ENCODE measurements around the gene RFX5.

Gene RFX5

DNA sequence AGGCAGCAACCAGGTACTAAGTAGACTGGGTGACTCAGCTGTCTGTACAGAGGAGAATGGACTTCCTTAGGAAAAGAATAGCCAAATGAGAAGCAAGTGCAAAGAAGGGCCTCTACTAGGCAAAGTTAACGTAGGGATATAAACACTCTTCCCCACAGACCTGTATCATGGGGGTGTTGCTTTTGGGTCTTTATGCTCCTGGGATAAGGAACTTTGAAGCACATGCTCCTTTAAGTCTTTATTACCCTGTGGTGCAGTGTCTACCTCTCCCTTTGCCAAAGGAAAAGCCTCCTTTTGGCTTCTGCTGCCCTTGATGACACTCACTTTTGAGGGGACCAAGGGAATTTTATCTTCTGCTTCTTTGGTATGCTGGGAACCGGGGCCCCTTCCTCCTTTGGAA is 5.0 kb downstream of the RFX5 start:
- TF ChIP-seq, protein P1, sequence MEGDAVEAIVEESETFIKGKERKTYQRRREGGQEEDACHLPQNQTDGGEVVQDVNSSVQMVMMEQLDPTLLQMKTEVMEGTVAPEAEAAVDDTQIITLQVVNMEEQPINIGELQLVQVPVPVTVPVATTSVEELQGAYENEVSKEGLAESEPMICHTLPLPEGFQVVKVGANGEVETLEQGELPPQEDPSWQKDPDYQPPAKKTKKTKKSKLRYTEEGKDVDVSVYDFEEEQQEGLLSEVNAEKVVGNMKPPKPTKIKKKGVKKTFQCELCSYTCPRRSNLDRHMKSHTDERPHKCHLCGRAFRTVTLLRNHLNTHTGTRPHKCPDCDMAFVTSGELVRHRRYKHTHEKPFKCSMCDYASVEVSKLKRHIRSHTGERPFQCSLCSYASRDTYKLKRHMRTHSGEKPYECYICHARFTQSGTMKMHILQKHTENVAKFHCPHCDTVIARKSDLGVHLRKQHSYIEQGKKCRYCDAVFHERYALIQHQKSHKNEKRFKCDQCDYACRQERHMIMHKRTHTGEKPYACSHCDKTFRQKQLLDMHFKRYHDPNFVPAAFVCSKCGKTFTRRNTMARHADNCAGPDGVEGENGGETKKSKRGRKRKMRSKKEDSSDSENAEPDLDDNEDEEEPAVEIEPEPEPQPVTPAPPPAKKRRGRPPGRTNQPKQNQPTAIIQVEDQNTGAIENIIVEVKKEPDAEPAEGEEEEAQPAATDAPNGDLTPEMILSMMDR (IDR thresholded peaks at IDR 0.05; ENCODE audit: low read depth, low read length) = no peak
- no peak for DNase-seq (ENCODE audit: extremely low read depth, low read depth)

DNA sequence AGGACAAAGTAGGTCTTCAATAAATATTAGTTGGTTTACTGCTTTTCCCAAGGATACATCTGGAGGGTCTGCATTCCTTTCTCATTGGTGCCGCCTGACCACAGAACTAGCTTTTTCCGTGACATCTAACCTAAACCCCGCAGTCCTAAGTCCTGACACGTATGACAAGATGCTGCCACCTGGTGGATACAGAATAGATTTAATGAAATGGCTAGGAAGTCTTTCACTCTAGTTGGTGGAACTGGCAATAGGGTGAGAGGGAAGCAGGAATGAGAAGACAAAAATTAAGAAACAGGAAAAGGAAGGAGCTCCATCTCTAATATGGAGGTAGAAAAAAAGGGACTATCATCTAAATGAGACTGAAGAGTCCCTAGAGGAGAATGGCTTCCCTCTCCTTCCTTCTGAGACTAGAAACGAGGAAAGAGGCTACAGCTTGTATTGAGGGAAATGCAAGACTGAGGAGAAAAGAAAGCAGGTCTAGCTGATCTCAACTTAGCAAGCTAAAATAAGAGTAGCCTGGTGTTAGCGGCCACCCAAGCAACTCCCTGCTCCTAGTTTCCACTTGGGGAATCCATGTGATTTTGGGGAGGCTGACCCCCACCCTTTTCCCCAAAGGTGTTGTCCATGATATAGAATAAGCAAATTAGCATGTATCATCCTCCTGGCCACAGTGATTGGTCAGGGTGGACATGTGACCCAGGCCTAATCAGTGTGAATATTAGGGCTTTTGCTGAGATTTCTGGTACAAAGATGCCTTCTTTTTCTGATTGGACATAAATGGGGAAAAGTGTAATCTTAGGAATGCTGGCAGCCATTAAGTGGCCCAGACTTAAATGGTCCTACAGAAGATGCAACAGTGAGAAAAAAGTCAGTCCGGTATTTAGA is 5.9 kb downstream of the RFX5 start:
- DNase-seq (ENCODE audit: extremely low read depth, low read depth) = peak; percentile 41
- TF ChIP-seq, protein P1 (IDR thresholded peaks at IDR 0.05; ENCODE audit: low read depth, low read length) = peak; percentile 52

DNA sequence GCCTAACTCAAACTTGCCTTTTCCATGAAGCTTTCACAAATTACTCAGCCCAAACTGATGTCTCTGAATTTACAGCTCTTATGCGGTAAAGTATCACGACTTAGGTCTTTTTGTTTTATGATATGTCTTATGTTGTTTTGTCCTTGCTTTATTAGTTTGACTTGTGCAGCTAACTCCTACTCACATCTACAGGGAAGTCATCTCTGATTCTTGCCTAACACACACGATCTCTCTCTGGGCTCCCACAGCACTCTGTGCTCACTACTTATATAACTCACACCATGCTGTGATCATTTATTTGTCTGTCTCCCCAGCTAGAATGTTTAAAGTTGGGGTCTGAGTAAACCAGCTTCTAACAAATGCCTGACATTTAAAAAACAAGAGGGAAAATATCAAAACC is 10.5 kb downstream of the RFX5 start:
- TF ChIP-seq, protein P1 (IDR thresholded peaks at IDR 0.05; ENCODE audit: low read depth, low read length) = no peak
- no peak for DNase-seq (ENCODE audit: extremely low read depth, low read depth)

DNA sequence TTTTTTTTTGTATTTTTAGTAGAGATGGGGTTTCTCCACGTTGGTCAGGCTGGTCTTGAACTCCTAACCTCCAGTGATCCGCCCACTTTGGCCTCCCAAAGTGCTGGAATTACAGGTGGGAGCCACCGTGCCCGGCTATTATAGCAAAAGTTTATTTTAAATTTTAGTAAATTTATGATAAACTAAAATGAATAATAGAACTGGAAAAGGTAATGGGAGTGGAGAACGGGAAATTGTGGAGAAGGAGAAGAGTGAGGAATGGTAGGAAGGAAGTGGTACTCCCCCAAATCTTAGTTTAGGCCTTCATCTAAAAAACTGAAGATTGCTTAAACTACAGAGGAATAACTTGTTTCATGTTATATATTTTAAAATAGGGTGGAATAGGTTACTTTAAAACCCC is 12.2 kb downstream of the RFX5 start:
- TF ChIP-seq, protein P1 (IDR thresholded peaks at IDR 0.05; ENCODE audit: low read depth, low read length) = no peak
- no peak for DNase-seq (ENCODE audit: extremely low read depth, low read depth)

DNA sequence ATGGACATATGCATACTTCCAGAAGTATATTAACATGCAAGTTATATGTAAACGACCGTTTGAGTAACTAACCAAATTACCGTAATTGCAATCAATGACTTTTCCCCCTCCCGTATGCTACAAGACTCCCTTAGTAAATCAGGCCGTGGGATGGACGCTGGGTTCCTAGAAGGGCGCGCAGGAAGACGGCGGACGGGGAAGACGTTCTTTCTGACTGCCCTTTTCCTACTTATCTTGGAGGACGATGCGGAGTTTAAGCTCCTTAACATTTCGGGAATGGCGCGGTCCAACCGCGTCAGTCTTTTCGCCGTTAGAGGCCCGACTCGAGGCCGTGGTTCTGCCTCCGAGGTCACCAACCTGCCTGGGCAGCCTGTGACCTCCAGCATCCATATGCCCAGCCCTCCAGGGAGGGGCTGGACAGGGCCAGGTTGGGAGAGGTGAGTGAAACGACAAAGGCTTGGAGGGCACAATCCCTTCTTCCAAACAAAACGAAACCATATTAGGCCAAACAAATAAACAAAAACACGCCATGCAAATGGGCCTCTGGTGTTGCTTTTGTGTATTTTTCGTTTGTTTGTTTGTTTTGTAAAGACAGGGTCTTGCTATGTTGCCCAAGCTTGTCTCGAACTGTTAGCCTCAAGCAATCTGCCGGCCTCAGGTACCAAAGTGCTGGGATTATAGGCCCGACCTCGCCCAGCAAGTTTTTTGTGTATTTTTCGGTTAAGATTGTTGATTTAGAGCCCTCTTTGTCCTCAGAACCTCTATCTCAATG is 19.0 kb downstream of the RFX5 start:
- DNase-seq (ENCODE audit: extremely low read depth, low read depth) = no peak
- TF ChIP-seq, protein P1 (IDR thresholded peaks at IDR 0.05; ENCODE audit: low read depth, low read length) = no peak

DNA sequence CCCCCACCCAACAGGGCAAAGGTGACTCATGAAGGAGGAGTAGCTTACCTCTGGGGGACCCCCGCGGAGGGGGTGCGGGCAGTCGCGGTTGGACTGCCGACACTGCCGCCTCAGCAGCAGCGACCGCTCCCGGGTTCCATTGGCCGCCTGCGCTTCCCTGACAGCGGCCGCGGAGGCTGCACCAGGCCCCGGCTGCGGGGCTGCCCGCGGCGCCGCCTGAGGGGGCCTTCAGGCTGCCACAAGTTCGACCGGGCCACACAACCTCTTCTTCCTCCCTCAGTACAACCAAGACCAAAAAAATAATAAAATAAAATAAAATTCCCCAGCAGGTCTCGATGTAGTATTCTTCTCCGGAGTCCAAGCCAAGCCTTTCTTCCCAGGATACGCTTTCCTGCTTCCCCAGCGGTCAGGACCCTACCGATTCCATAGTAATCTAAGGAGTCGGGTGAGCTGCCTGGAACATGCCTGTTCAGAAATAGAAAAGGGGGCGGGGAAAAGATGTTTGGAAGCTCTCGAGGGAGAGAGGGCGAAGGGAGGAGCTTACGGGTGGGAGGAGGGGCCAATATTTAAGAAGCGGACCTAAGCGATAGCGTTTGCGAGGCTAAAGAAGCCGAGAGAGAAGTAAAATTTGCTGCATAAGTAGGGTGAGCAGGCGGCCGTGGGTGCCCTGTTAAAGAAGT is 19.7 kb downstream of the RFX5 start, which contains the start of gene PI4KB:
Gene PI4KB (minus strand): TSS at position 194 of the 680 bp plus-strand sequence. CDS start 10,935 bp downstream, outside the sequence.
- TF ChIP-seq, protein P1 (IDR thresholded peaks at IDR 0.05; ENCODE audit: low read depth, low read length) = no peak

More for the DNA sequence above, 19.7 kb downstream of the RFX5 start, which contains the start of gene PI4KB:
- DNase-seq (ENCODE audit: extremely low read depth, low read depth) = peak; percentile 94
